ENCODE measurements around the gene FXYD6.

GRCh38 chr11:117872420-117872961 is 4.0 kb downstream of the FXYD6 start:
- no peak for TF ChIP-seq CTCF (IDR thresholded peaks at IDR 0.05)
- TF ChIP-seq POLR2A (IDR thresholded peaks at IDR 0.05; ENCODE audit: low read length): no peak
- TF ChIP-seq, protein P1, sequence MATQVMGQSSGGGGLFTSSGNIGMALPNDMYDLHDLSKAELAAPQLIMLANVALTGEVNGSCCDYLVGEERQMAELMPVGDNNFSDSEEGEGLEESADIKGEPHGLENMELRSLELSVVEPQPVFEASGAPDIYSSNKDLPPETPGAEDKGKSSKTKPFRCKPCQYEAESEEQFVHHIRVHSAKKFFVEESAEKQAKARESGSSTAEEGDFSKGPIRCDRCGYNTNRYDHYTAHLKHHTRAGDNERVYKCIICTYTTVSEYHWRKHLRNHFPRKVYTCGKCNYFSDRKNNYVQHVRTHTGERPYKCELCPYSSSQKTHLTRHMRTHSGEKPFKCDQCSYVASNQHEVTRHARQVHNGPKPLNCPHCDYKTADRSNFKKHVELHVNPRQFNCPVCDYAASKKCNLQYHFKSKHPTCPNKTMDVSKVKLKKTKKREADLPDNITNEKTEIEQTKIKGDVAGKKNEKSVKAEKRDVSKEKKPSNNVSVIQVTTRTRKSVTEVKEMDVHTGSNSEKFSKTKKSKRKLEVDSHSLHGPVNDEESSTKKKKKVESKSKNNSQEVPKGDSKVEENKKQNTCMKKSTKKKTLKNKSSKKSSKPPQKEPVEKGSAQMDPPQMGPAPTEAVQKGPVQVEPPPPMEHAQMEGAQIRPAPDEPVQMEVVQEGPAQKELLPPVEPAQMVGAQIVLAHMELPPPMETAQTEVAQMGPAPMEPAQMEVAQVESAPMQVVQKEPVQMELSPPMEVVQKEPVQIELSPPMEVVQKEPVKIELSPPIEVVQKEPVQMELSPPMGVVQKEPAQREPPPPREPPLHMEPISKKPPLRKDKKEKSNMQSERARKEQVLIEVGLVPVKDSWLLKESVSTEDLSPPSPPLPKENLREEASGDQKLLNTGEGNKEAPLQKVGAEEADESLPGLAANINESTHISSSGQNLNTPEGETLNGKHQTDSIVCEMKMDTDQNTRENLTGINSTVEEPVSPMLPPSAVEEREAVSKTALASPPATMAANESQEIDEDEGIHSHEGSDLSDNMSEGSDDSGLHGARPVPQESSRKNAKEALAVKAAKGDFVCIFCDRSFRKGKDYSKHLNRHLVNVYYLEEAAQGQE (IDR thresholded peaks at IDR 0.05): no peak
- no peak for TF ChIP-seq ZSCAN20 (CRISPR knock-in tag; IDR thresholded peaks at IDR 0.05)
- TF ChIP-seq, protein P2, sequence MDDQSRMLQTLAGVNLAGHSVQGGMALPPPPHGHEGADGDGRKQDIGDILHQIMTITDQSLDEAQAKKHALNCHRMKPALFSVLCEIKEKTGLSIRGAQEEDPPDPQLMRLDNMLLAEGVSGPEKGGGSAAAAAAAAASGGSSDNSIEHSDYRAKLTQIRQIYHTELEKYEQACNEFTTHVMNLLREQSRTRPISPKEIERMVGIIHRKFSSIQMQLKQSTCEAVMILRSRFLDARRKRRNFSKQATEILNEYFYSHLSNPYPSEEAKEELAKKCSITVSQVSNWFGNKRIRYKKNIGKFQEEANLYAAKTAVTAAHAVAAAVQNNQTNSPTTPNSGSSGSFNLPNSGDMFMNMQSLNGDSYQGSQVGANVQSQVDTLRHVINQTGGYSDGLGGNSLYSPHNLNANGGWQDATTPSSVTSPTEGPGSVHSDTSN (IDR thresholded peaks at IDR 0.05): no peak
- TF ChIP-seq HES2 (IDR thresholded peaks at IDR 0.05): no peak
- no peak for TF ChIP-seq BCL3 (IDR thresholded peaks at IDR 0.05)
